GM12878 (cell line): Measurements from ENCODE around the gene BRD2. TPM values are rescaled to one million over a fixed set of nuclear protein-coding genes. Genes with fewer than 3 reads are reported as not detected.

ENCODE experiments used
- ASH2L ChIP-seq: fragments of 300-600, 200-600 bp; sonication (generic); IDR thresholded peaks from 2 replicates; pipeline ENCODE4 v1.6.1; 2017; ENCODE audit warnings: low read depth, mild to moderate bottlenecking, borderline replicate concordance
- CHD4 ChIP-seq: fragments of 200-600 bp; sonication (generic); IDR thresholded peaks from 2 replicates; pipeline ENCODE4 v1.6.1; 2016; ENCODE audit warnings: mild to moderate bottlenecking
- DPF2 ChIP-seq: fragments of 450-650 bp; IDR thresholded peaks from 2 replicates; pipeline ENCODE4 v1.6.1; 2017; ENCODE audit warnings: mild to moderate bottlenecking
- EED ChIP-seq: sonication (generic); IDR thresholded peaks from 2 replicates; pipeline ENCODE4 v1.6.1; 2016; ENCODE audit warnings: antibody characterized with exemption, low read depth
- FOS ChIP-seq: IDR thresholded peaks from 3 replicates; pipeline ENCODE4 v1.6.1; 2011; ENCODE audit warnings: borderline replicate concordance; ENCODE audit not compliant: insufficient read length; ENCODE audit errors: extremely low read depth
- IRF4 ChIP-seq: IDR thresholded peaks from 2 replicates; pipeline ENCODE4 v1.6.1; 2011; ENCODE audit warnings: low read depth, low read length
- KAT2A ChIP-seq: conservative IDR thresholded peaks from 2 replicates; pipeline ENCODE4 v1.6.1; 2011; ENCODE audit warnings: low read depth, low read length; ENCODE audit not compliant: control insufficient read depth
- MXI1 ChIP-seq: fragments of 150-350 bp; IDR thresholded peaks from 2 replicates; pipeline ENCODE4 v1.6.1; 2011; ENCODE audit warnings: low read depth, mild to moderate bottlenecking, inconsistent platforms, low read length, improper control_type of control experiment
- NFIC ChIP-seq: IDR thresholded peaks from 2 replicates; pipeline ENCODE4 v1.6.1; 2012; ENCODE audit warnings: low read depth, mild to moderate bottlenecking, inconsistent platforms, low read length, moderate library complexity
- NR2F1 ChIP-seq: fragments of 450-650 bp; conservative IDR thresholded peaks from 2 replicates; pipeline ENCODE4 v1.6.1; 2017; ENCODE audit warnings: mild to moderate bottlenecking
- POLR2AphosphoS2 ChIP-seq: IDR thresholded peaks from 2 replicates; pipeline ENCODE4 v1.6.1; 2011; ENCODE audit warnings: low read depth, mild to moderate bottlenecking, low read length, improper control_type of control experiment, moderate library complexity
- POLR2AphosphoS5 ChIP-seq: IDR thresholded peaks from 2 replicates; pipeline ENCODE4 v1.6.1; 2011; ENCODE audit warnings: mild to moderate bottlenecking, low read length, inconsistent platforms
- RBBP5 ChIP-seq: fragments of 200-600 bp; sonication (generic); conservative IDR thresholded peaks from 2 replicates; pipeline ENCODE4 v1.6.1; 2016
- RUNX3 ChIP-seq: IDR thresholded peaks from 2 replicates; pipeline ENCODE4 v1.6.1; 2012; ENCODE audit warnings: low read length, inconsistent platforms
- SPI1 ChIP-seq: IDR thresholded peaks from 2 replicates; pipeline ENCODE4 v1.6.1; 2011; ENCODE audit warnings: low read depth, mild to moderate bottlenecking, low read length, moderate library complexity, borderline replicate concordance; ENCODE audit not compliant: insufficient read depth
- SUZ12 ChIP-seq: fragments of 200-600 bp; sonication (generic); IDR thresholded peaks from one replicate; pipeline ENCODE4 v1.6.1; 2018; ENCODE audit warnings: antibody characterized with exemption, mild to moderate bottlenecking; ENCODE audit not compliant: unreplicated experiment
- TARDBP ChIP-seq: IDR thresholded peaks from 2 replicates; pipeline ENCODE4 v1.6.1; 2016; ENCODE audit warnings: borderline replicate concordance
- TCF3 ChIP-seq: IDR thresholded peaks from 2 replicates; pipeline ENCODE4 v1.6.1; 2012; ENCODE audit warnings: low read depth, mild to moderate bottlenecking, low read length, borderline replicate concordance; ENCODE audit not compliant: insufficient read depth
- ZNF274 ChIP-seq: IDR thresholded peaks from one replicate; pipeline ENCODE4 v1.8.0; 2011; ENCODE audit not compliant: insufficient read length, insufficient read depth
- polyA plus RNA-seq, 11 experiments: library from polyadenylated mRNA; depleted of rRNA in 4 of 11; unstranded in 6 of 11; stranded (reverse) in 5 of 11; fragments of >200 nt; fragmentation: Nextera tagmentation in 4 of 11; fragmentation: Illumina TruSeq in 1 of 11; extraction: Ambion mirVana in 4 of 11; extraction: Trizol in 1 of 11; gene quantifications; 1 replicate in 1 of 11; 2 replicates in 10 of 11; pipeline versions ENCODE4 v1.2.1 to v1.2.3, GENCODE V29; 2011 to 2016; ENCODE audit warnings: inconsistent platforms in 2 of 11, missing spikeins in 2 of 11, low read depth in 1 of 11
- total RNA-seq, 4 experiments: library from RNA; depleted of rRNA in 3 of 4; stranded (reverse); fragments of >200 nt in 3 of 4; fragmentation: Illumina TruSeq in 1 of 4; extraction: Trizol in 1 of 4; gene quantifications; 2 replicates each; pipeline versions ENCODE4 v1.2.1 to v1.2.3, GENCODE V29; 2013 to 2021
- TF ChIP-seq, protein P1 (sequence below): fragments of 150-350 bp; IDR thresholded peaks from 2 replicates; pipeline ENCODE4 v1.6.1; 2014; ENCODE audit warnings: mild to moderate bottlenecking, low read depth, low read length
- TF ChIP-seq, protein P2 (sequence below): fragments of 450-650 bp; IDR thresholded peaks from 2 replicates; pipeline ENCODE4 v1.6.1; 2016; ENCODE audit warnings: mild to moderate bottlenecking
- TF ChIP-seq, protein P3 (sequence below): IDR thresholded peaks from 2 replicates; pipeline ENCODE4 v1.6.1; 2012; ENCODE audit warnings: mild to moderate bottlenecking, low read depth, low read length

The BRD2 gene
- total and polyA plus RNA-seq, 10 of the 15 experiments (the other 5 are each of a cell fraction or from before 2014, with no cell fraction given): 32.2 to 239 (median 139) TPM

DNA sequence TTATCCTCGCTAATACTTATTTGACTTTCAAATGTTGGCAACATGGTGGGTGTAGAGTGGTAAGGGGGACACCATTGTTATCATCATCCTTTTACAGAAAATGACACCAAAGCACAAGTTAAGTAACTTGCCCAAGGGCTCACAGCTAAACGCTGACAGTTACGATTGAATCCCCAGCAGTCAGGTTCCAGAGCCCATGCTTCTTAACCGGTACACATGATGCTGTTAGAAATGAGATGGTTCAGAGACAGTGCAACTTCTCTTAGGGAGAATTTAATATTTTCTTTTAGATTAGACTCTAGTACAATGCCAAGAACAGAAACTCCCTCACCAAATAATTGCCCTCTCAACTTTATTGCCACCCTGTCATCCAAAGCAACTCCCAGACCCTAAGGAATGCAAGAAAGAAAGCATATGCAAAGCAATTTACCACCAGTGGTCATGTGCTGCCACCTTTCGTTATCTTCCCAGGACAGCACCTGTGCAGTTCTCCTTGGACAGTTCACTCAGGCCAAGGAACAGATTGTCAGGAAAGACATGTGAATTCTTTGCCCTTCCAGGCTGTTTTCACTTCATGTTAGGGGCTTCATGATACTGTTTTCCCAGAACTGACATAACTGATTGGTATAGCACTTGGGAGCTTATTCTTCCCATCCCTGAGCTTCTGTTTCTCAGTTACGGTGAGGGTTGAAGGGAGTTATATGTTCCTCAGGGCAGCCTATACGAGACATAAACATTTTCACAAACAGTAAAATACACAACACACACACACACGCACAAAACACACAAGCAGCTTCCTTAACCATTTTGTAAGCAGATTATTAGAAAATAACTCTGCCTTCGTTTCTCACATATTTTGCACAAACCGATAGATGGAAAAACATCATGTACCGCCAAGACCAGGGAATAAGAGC is 20.6 kb upstream of the BRD2 start (continued):
- TF ChIP-seq, protein P1, sequence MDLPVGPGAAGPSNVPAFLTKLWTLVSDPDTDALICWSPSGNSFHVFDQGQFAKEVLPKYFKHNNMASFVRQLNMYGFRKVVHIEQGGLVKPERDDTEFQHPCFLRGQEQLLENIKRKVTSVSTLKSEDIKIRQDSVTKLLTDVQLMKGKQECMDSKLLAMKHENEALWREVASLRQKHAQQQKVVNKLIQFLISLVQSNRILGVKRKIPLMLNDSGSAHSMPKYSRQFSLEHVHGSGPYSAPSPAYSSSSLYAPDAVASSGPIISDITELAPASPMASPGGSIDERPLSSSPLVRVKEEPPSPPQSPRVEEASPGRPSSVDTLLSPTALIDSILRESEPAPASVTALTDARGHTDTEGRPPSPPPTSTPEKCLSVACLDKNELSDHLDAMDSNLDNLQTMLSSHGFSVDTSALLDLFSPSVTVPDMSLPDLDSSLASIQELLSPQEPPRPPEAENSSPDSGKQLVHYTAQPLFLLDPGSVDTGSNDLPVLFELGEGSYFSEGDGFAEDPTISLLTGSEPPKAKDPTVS: no peak
- TF ChIP-seq POLR2AphosphoS5 (peak; percentile 59), SUZ12 (no peak), DPF2 (no peak), ASH2L (no peak), EED (peak; percentile 72), MXI1 (no peak), RBBP5 (no peak), IRF4 (0 out of 2 replicates have a peak, but pooled peaks have one; percentile 10), RUNX3 (peak; percentile 24; the same call in 1 of the 2 replicates), CHD4 (no peak), TARDBP (no peak), KAT2A (no peak), NFIC (0 out of 2 replicates have a peak, but pooled peaks have one; percentile 59), ZNF274 (no peak), NR2F1 (no peak), POLR2AphosphoS2 (no peak; the same call in none of the 2 replicates), TCF3 (no peak), SPI1 (no peak), FOS (no peak)
- TF ChIP-seq, protein P2, sequence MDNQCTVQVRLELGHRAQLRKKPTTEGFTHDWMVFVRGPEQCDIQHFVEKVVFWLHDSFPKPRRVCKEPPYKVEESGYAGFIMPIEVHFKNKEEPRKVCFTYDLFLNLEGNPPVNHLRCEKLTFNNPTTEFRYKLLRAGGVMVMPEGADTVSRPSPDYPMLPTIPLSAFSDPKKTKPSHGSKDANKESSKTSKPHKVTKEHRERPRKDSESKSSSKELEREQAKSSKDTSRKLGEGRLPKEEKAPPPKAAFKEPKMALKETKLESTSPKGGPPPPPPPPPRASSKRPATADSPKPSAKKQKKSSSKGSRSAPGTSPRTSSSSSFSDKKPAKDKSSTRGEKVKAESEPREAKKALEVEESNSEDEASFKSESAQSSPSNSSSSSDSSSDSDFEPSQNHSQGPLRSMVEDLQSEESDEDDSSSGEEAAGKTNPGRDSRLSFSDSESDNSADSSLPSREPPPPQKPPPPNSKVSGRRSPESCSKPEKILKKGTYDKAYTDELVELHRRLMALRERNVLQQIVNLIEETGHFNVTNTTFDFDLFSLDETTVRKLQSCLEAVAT: peak; percentile 57; the same call in 1 of the 2 replicates
- TF ChIP-seq, protein P3, sequence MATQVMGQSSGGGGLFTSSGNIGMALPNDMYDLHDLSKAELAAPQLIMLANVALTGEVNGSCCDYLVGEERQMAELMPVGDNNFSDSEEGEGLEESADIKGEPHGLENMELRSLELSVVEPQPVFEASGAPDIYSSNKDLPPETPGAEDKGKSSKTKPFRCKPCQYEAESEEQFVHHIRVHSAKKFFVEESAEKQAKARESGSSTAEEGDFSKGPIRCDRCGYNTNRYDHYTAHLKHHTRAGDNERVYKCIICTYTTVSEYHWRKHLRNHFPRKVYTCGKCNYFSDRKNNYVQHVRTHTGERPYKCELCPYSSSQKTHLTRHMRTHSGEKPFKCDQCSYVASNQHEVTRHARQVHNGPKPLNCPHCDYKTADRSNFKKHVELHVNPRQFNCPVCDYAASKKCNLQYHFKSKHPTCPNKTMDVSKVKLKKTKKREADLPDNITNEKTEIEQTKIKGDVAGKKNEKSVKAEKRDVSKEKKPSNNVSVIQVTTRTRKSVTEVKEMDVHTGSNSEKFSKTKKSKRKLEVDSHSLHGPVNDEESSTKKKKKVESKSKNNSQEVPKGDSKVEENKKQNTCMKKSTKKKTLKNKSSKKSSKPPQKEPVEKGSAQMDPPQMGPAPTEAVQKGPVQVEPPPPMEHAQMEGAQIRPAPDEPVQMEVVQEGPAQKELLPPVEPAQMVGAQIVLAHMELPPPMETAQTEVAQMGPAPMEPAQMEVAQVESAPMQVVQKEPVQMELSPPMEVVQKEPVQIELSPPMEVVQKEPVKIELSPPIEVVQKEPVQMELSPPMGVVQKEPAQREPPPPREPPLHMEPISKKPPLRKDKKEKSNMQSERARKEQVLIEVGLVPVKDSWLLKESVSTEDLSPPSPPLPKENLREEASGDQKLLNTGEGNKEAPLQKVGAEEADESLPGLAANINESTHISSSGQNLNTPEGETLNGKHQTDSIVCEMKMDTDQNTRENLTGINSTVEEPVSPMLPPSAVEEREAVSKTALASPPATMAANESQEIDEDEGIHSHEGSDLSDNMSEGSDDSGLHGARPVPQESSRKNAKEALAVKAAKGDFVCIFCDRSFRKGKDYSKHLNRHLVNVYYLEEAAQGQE: no peak
